K562 (cell line): ENCODE results near the gene MALAT1. TPM values are rescaled to one million over a fixed set of nuclear protein-coding genes. Genes with fewer than 3 reads are reported as not detected.

Experiments used
- BRD4 ChIP-seq: fragments of 200-600 bp; sonication (generic); IDR thresholded peaks from 2 replicates; pipeline ENCODE4 v1.6.1; 2017; ENCODE audit warnings: inconsistent platforms
- KDM4B ChIP-seq, 2 experiments: fragments of 450-650 bp in 1 of 2; sonication (generic) in 1 of 2; IDR thresholded peaks; 2 replicates each; pipeline ENCODE4 v1.6.1; 2016 to 2017; ENCODE audit warnings: borderline replicate concordance in 2 of 2, antibody characterized with exemption in 1 of 2, low read depth in 1 of 2, mild to moderate bottlenecking in 1 of 2
- NBN ChIP-seq: fragments of 450-650 bp; IDR thresholded peaks from 2 replicates; pipeline ENCODE4 v1.6.1; 2016; ENCODE audit warnings: low read depth, mild to moderate bottlenecking
- NFIX ChIP-seq: fragments of 250-450 bp; sonication (Bioruptor Pico); IDR thresholded peaks from 2 replicates; pipeline ENCODE4 v1.4.0; 2020; ENCODE audit warnings: low read depth, mild to moderate bottlenecking, moderate library complexity
- PHB ChIP-seq: fragments of 250-450 bp; sonication (Bioruptor Pico); IDR thresholded peaks from 2 replicates; pipeline ENCODE4 v1.5.0; 2021
- POLR2AphosphoS2 ChIP-seq: IDR thresholded peaks from 2 replicates; pipeline ENCODE4 v1.6.1; 2012; ENCODE audit warnings: low read length, improper control_type of control experiment
- PTTG1 ChIP-seq: fragments of 450-650 bp; IDR thresholded peaks from 2 replicates; pipeline ENCODE4 v1.6.1; 2016; ENCODE audit warnings: low read depth, mild to moderate bottlenecking, missing genetic modification characterization, missing compliant biosample characterization
- SREBF1 ChIP-seq: fragments of 150-350 bp; IDR thresholded peaks from 2 replicates; pipeline ENCODE4 v1.6.1; 2014; ENCODE audit warnings: antibody characterized with exemption, low read depth, low read length, borderline replicate concordance
- ZNF165 ChIP-seq: fragments of 250-450 bp; sonication (Bioruptor Pico); IDR thresholded peaks from 2 replicates; pipeline ENCODE4 v1.4.0; 2020; ENCODE audit warnings: borderline replicate concordance
- ZNF212 ChIP-seq: fragments of 450-650 bp; formaldehyde crosslinking; IDR thresholded peaks from 2 replicates; pipeline ENCODE4 v1.4.0; 2020; ENCODE audit warnings: mild to moderate bottlenecking
- ZNF584 ChIP-seq: fragments of 200-800 bp; sonication (Bioruptor generic); IDR thresholded peaks from 2 replicates; pipeline ENCODE4 v1.6.1; 2016; ENCODE audit warnings: low read depth, mild to moderate bottlenecking, missing genetic modification characterization, missing compliant biosample characterization
- polyA plus RNA-seq, 8 experiments: library from polyadenylated mRNA; depleted of rRNA in 4 of 8; stranded (reverse) in 5 of 8; unstranded in 3 of 8; fragments of >200 nt; fragmentation: Nextera tagmentation in 2 of 8; fragmentation: Illumina TruSeq in 1 of 8; extraction: Ambion mirVana in 2 of 8; extraction: Trizol in 1 of 8; gene quantifications; 2 replicates each; pipeline versions ENCODE4 v1.2.1 to v1.2.3, GENCODE V29; 2011 to 2014; ENCODE audit warnings: inconsistent platforms in 1 of 8, missing spikeins in 1 of 8
- total RNA-seq, 7 experiments: library from RNA; depleted of rRNA in 6 of 7; stranded (reverse); fragments of >200 nt in 6 of 7; fragmentation: Illumina TruSeq in 2 of 7; extraction: Trizol in 2 of 7; gene quantifications; 2 replicates each; pipeline versions ENCODE4 v1.2.1 to v1.2.3, GENCODE V29; 2011 to 2021; ENCODE audit warnings: low replicate concordance in 1 of 7
- TF ChIP-seq, protein P1 (sequence below): fragments of 250-450 bp; sonication (Bioruptor Pico); IDR thresholded peaks from 2 replicates; pipeline ENCODE4 v1.5.1; 2021; ENCODE audit warnings: mild to moderate bottlenecking
- TF ChIP-seq, protein P2 (sequence below): IDR thresholded peaks from 2 replicates; pipeline ENCODE4 v1.6.1; 2011; ENCODE audit not compliant: insufficient read length; ENCODE audit errors: extremely low read depth
- TF ChIP-seq, protein P3 (sequence below): fragments of 450-650 bp; formaldehyde crosslinking; conservative IDR thresholded peaks from 2 replicates; pipeline ENCODE4 v1.4.0; 2022; ENCODE audit warnings: mild to moderate bottlenecking, missing genetic modification characterization
- TF ChIP-seq, protein P4 (sequence below), 2 experiments: fragments of 450-650 bp in 1 of 2; sonication (generic) in 1 of 2; formaldehyde crosslinking in 1 of 2; IDR thresholded peaks in 1 of 2; conservative IDR thresholded peaks in 1 of 2; 2 replicates each; pipeline versions ENCODE4 v1.6.1 to v1.8.1; 2016 to 2023; ENCODE audit warnings: mild to moderate bottlenecking in 2 of 2, moderate library complexity in 2 of 2, inconsistent platforms in 1 of 2, missing genetic modification reagents in 1 of 2
- TF ChIP-seq, protein P5 (sequence below): fragments of 200-800 bp; sonication (Bioruptor generic); IDR thresholded peaks from 2 replicates; pipeline ENCODE4 v1.6.1; 2016; ENCODE audit warnings: missing genetic modification characterization, missing compliant biosample characterization

The MALAT1 gene
- total and polyA plus RNA-seq, 9 of the 15 experiments (the other 6 are each of a cell fraction or from before 2014, with no cell fraction given) = 363 to 8,715 (median 2,351) TPM

DNA sequence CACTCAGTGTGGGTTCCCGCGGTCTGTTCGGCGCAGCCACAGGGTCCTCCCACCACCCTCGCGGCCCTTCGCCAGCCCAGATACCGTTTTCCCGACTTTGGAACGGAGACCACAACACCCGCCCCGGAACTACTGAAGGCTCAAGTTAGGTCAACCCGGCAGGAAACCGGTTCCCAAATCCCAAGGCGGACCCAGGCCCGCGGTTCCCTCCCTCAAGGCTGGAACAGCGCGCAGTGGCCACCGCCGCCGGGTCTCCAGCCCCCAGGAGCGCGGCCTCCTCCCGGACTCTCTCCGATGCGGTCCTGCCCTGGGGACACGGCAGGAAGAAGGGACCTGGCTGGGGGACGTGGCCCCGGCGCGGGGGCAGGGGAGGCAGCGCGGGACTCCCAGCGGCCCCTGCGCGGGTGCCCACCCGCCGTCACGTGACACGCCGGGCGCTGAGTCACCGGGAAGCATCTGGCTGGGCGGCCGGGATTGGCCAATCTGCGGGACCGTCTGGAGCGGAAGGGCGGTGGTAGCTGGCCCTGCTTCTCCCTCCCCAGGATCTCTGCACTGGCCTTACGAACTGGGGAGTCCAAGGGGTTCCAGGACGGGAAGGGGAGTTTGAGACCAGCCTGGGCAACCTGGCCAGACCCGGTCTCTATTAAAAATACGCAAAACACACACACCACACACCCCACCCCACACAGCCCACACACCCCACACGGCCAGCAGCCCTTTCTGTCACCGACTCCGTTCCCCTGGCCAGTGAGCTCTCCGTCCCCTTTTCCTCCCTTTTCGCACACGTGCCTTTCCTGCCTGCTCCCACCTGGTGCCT is 21.5 kb upstream of the MALAT1 start (continued):
- TF ChIP-seq PTTG1 = no peak
- TF ChIP-seq KDM4B (IDR thresholded peaks at IDR 0.05; ENCODE audit: borderline replicate concordance in 2 of 2, low read depth in 1 of 2) = no peak; a peak in 1 of 4 replicates
- TF ChIP-seq, protein P1, sequence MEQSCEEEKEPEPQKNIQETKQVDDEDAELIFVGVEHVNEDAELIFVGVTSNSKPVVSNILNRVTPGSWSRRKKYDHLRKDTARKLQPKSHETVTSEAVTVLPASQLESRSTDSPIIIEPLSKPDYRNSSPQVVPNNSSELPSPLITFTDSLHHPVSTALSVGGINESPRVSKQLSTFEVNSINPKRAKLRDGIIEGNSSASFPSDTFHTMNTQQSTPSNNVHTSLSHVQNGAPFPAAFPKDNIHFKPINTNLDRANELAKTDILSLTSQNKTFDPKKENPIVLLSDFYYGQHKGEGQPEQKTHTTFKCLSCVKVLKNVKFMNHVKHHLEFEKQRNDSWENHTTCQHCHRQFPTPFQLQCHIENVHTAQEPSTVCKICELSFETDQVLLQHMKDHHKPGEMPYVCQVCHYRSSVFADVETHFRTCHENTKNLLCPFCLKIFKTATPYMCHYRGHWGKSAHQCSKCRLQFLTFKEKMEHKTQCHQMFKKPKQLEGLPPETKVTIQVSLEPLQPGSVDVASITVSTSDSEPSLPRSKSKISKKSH (CRISPR knock-in tag) = 0 out of 2 replicates have a peak, but pooled peaks have one; percentile 6
- TF ChIP-seq, protein P2, sequence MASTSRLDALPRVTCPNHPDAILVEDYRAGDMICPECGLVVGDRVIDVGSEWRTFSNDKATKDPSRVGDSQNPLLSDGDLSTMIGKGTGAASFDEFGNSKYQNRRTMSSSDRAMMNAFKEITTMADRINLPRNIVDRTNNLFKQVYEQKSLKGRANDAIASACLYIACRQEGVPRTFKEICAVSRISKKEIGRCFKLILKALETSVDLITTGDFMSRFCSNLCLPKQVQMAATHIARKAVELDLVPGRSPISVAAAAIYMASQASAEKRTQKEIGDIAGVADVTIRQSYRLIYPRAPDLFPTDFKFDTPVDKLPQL = no peak
- TF ChIP-seq, protein P3, sequence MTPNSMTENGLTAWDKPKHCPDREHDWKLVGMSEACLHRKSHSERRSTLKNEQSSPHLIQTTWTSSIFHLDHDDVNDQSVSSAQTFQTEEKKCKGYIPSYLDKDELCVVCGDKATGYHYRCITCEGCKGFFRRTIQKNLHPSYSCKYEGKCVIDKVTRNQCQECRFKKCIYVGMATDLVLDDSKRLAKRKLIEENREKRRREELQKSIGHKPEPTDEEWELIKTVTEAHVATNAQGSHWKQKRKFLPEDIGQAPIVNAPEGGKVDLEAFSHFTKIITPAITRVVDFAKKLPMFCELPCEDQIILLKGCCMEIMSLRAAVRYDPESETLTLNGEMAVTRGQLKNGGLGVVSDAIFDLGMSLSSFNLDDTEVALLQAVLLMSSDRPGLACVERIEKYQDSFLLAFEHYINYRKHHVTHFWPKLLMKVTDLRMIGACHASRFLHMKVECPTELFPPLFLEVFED = peak; percentile 80
- 0 out of 2 replicates have a peak, but pooled peaks have one; percentile 24 for TF ChIP-seq ZNF165 (CRISPR knock-in tag)
- TF ChIP-seq ZNF212 = no peak; the same call in 1 of the 2 replicates
- peak; percentile 71; the same call in 1 of the 2 replicates for TF ChIP-seq BRD4
- TF ChIP-seq POLR2AphosphoS2 = peak; percentile 81; the same call in 1 of the 2 replicates
- TF ChIP-seq ZNF584 (CRISPR knock-in tag) = peak; percentile 58; the same call in 1 of the 2 replicates
- TF ChIP-seq, protein P4, sequence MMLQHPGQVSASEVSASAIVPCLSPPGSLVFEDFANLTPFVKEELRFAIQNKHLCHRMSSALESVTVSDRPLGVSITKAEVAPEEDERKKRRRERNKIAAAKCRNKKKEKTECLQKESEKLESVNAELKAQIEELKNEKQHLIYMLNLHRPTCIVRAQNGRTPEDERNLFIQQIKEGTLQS (IDR thresholded peaks at IDR 0.05) = peak; percentile 94
- TF ChIP-seq, protein P4 (CRISPR knock-in tag; conservative IDR thresholded peaks at IDR 0.05) = peak; percentile 88
- 0 out of 2 replicates have a peak, but pooled peaks have one; percentile 36 for TF ChIP-seq SREBF1
- 0 out of 2 replicates have a peak, but pooled peaks have one; percentile 83 for TF ChIP-seq PHB (CRISPR knock-in tag)
- TF ChIP-seq, protein P5, sequence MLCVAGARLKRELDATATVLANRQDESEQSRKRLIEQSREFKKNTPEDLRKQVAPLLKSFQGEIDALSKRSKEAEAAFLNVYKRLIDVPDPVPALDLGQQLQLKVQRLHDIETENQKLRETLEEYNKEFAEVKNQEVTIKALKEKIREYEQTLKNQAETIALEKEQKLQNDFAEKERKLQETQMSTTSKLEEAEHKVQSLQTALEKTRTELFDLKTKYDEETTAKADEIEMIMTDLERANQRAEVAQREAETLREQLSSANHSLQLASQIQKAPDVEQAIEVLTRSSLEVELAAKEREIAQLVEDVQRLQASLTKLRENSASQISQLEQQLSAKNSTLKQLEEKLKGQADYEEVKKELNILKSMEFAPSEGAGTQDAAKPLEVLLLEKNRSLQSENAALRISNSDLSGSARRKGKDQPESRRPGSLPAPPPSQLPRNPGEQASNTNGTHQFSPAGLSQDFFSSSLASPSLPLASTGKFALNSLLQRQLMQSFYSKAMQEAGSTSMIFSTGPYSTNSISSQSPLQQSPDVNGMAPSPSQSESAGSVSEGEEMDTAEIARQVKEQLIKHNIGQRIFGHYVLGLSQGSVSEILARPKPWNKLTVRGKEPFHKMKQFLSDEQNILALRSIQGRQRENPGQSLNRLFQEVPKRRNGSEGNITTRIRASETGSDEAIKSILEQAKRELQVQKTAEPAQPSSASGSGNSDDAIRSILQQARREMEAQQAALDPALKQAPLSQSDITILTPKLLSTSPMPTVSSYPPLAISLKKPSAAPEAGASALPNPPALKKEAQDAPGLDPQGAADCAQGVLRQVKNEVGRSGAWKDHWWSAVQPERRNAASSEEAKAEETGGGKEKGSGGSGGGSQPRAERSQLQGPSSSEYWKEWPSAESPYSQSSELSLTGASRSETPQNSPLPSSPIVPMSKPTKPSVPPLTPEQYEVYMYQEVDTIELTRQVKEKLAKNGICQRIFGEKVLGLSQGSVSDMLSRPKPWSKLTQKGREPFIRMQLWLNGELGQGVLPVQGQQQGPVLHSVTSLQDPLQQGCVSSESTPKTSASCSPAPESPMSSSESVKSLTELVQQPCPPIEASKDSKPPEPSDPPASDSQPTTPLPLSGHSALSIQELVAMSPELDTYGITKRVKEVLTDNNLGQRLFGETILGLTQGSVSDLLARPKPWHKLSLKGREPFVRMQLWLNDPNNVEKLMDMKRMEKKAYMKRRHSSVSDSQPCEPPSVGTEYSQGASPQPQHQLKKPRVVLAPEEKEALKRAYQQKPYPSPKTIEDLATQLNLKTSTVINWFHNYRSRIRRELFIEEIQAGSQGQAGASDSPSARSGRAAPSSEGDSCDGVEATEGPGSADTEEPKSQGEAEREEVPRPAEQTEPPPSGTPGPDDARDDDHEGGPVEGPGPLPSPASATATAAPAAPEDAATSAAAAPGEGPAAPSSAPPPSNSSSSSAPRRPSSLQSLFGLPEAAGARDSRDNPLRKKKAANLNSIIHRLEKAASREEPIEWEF (CRISPR knock-in tag) = no peak
- peak; percentile 87; the same call in 1 of the 2 replicates for TF ChIP-seq NBN
- TF ChIP-seq NFIX (CRISPR knock-in tag) = no peak
